T47D (cell line): ENCODE data around the gene CKMT2.
A peak's percentile ranks its signal among the peaks of the same experiment; 100 is the strongest.

Experiments used
- DNase-seq, 2 experiments: peaks; one replicate each; pipeline versions ENCODE4 v3.0.0 to v3.0.0-alpha.2; 2011 to 2012; ENCODE audit warnings: low read depth in 1 of 2, low spot score in 1 of 2
- JUND ChIP-seq: IDR thresholded peaks from 2 replicates; pipeline ENCODE4 v1.6.1; 2012; ENCODE audit warnings: low read depth
- in situ Hi-C: cut with HindIII; loops from 2 replicates; pipeline ENCODE4 v1.10.0; 2016; ENCODE audit warnings: low sequenced_read_pairs, low pct_unique_long_range_greater_than_20kb

The CKMT2 gene

DNA sequence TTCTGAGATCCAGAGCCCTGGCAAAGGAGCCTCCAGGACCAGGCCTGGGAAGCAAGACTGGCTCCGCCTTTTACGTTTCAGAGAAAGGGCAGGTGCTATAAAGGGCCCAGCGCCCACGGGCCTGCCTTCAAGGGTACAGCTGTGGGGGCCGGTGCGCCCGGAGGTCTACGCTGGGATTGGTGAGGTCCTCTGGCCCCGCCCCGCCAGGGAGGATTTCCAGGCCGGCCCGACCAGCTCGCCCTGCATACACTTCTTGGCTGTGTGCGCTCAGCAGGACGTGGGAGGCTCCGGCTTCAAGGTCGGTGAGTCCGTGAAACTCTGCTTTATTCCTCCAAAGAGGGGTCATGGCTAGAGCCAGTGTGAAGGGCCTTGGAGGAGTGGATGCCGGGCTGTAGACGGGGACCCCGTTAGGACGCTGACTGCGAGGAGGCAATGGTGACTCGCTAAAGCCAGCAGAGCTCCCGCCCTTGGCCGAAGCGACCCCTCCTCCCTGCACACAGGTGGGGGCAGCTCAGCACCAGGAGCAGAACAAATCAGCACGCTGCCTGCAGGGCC lies at the start of gene CKMT2:
Gene CKMT2, plus strand, starts transcription at position 243 of the 555 bp plus-strand sequence. CDS start 17,811 bp downstream, outside the sequence.
- in situ Hi-C loops: no loop called here
- no peak for TF ChIP-seq JUND

DNA sequence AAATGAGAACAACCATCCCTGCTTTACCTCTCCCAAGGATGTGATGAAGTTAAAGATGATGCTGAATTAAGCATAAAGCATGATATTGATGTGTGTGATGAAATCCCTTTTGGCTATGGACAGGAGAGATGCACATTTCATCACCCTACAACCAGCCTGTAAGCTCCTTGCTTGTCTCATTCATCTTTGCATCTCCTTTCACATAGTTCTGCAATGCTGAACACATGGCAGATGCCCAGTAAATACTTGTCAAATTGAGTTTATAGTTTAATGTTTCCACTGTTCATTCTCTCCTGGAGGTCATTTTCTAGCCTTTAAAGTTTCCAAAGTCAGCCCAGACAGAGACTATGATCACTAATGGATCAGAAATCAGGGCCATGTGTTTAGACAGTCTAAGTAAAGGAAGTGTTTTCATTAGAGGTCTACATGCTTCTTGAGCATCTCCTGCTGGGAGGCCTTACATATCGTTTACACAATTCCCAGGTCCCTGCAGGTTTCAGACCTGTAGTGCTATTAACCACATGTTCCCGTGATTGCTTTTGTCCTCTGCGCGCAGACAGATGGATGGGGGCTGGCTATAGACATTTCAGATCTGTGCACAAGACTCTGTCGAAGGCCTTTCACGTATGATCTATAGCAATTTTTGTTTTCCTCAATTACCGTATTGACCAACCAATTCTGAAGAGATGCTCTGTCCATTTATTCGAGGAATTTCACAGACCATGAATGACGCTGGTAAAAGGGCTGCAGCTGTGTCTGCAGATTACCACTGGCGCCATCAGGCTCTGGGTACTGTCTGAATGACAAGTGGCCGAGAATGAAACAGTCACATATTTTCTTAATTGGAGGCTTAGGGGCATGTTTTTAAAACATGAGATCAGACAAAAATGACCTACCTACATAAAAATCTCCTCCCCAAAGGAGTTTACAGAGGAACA lies 49.0 kb upstream of the CKMT2 start:
- no peak for TF ChIP-seq JUND
- no peak for DNase-seq
- in situ Hi-C loops: no loop called here

More for the DNA sequence above, at the start of gene CKMT2:
- peak; percentile 67 to 83 for DNase-seq

DNA sequence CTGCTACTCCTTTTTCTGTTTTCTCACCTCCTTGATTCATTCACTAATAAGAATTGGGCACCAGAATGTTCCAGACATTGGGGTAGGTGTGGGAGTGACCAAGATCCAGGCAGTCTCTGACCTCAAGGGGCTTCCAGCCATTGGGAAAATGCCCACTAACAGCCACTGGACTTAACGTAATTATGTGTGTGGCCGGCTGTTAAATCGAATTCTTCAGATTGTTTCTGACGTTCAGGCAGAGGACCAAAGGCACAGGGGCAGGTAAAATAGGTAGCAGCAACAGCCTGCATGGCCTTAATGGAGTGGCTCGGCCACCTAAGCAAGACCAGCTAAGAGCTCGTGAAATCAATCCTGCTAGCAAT lies 48.4 kb upstream of the CKMT2 start:
- in situ Hi-C loops: no loop called here

DNA sequence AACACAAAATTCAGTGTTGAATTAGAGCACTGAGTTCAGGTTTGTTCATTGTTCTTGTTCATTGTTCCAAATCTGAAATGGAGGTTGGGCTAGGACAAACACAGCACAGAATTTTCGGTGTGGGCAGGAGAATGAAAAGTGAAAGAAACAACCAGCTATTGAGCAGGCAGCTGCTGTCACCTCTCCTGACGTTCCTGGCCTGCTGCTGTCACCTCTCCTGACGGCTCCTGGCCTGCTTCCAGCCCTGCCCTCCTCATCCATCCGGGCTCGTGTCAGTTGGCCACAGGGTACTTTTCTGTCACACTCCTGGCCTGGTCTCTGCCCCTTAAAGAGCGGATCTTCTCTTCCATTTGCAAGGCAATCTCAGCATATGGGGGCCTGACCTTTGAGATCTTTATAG lies 45.2 kb upstream of the CKMT2 start:
- in situ Hi-C loops: no loop called here
- peak in 1 of 2 experiments; percentile 12 for DNase-seq
- no peak for TF ChIP-seq JUND

More for the DNA sequence above, 48.4 kb upstream of the CKMT2 start:
- DNase-seq: no peak
- no peak for TF ChIP-seq JUND

DNA sequence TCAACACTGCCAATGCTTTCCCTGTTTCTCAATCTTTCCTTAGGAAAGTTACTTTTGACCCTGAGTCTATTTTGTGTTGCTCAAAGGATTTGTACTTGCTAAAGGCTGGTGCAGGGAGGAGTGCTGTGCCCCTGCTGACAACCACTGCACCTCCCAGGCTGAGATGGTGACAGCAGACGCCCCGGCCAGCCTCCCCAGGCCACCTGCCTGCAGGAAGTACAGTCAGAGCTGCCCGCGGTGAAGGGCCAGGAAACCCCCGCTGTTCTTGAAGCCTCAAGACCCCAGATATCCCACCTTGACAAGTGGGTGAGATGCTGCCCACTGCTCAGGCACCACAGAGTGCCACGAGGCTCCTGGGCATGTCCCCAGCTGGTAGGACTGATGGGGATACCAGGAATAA lies 44.2 kb upstream of the CKMT2 start:
- DNase-seq: no peak
- TF ChIP-seq JUND: no peak
- in situ Hi-C loops: no loop called here

DNA sequence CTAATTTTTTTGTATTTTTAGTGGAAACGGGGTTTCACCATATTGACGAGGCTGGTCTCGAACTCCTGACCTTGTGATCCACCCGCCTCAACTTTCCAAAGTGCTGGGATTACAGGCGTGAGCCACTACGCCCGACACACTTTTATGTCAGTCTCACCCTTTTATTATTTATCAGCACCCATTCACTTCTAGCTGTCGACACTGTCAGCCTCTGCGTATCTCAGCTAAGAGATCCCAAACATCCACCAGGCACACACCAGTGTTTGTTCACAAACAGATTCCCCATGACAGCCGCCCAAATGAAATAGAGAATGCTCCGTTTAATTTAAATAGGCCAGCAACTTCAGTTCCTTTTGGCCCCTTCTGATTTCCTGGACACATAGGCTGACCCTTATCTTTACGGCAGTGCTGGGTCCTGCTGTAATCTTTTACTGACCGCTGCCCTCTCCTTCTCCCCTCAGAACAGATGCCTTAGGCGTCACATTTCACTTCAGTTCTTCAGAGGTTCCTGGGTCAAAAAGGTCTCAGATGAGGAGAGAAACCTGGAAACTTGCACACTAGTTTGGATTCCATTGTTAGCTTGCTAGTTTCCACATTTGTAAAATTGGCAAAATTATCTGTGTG lies 43.1 kb upstream of the CKMT2 start:
- no peak for DNase-seq
- in situ Hi-C loops: no loop called here
- no peak for TF ChIP-seq JUND

DNA sequence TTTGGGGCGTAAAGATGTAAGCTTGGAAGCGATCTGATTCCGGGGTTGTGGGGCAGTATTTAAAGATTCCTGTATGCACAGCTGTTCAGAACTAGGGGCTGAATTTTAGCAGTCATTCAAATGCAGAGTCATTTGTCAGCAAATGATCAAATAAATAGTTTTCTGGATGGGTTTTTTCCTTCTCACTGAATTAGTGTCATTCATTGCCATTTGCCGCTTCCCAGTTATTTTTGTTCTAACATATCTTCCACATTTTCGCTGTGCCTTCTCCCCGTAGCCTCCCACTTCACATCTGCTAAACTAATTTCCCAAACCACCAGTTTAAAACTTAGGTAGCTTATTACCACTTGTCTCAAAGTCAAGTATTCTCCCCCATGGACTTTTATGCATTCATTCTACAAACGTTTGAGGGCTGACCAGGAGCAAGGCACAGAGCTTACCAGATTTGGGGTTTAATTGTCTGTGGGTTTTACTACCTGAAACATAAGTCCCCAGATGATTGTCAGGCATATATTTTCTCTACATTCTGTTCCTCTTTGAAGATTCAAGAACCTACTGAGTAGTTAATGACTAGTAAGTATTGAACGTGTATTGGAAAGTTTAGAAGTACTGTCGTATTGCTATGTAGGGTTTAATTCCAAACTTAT lies 41.3 kb upstream of the CKMT2 start:
- in situ Hi-C loops: no loop called here
- no peak for TF ChIP-seq JUND
- DNase-seq: no peak

DNA sequence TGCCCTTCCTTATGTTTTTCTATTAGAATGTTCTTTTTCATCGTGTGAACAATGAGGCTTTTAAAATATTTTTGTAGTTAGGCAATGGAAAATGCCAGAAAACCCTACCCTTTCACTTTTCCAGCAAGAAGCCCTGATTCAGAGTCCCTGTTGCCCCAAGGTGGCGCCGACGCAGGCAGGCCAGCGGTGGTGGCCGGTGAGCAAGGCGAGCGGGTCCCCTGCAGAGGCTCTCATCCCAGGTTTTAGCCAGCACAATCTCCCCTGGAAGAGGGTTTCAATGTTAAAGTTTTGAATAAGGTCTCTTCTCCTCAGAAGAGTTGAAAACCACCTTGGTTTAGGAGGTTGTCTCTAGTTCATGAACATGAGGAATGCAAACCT lies 40.8 kb upstream of the CKMT2 start:
- DNase-seq: no peak
- no peak for TF ChIP-seq JUND
- in situ Hi-C loops: no loop called here

DNA sequence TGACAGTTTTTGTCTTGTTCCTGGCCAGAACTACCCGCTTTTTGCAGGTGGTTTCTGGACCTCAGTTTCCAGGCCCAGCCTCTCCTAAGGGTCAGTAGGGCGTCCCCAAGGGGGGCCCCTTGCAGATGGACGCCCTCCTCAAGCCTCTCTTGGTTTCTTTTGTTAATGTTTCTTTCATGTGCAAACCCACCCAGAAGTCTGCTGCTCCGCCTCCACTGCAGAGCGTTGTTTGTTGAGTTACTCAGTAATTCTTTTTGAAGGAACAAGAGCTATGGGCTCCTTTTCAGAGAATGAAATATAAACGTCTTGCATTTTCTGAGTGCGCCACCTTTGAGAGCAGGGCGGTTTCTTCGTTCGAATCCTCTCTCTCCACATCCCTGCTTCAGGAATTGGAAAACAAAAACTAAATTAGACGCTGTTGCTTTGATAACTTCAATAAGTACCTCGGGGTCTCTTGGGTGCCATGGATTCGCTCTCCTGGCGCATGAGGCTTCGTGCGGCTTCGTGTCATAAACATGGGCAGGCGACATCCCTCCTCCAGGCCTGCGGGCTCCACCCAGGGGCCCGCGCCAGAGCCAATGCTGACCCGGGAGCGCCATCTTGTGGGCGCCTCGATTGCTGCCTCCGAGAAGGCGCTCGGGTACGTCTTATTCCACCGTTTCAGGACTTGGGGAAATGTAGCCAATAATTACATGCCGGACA lies 38.3 kb upstream of the CKMT2 start:
- TF ChIP-seq JUND: no peak
- peak; percentile 85 to 86 for DNase-seq
- in situ Hi-C loops: no loop called here

DNA sequence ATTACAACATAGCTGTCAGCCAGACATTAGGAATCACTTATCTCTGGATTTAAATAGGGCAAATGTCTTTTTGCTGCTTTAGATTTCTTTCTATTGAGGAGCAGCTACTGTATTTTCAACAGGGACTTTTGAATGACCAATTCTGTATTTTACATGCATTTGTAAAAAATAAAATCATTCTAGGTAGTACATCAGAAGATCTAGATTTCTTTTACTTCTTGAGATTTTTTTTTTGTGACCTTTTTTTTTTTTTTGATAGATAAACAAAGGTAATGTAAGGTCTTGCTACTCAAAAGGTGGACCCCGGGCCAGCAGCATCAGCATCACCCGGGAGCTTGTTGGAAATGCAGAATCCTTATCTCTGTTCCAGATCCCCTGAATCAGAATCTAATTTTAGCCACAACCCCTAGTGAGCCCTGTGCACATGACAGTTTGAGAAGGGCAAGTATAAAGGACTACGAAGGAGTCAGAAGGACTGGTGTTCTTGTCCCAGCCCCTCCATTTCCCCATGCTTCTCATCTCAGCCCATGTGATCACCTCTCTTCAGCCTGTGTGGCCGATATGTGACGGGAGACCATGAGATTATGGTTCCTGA lies 37.7 kb upstream of the CKMT2 start:
- TF ChIP-seq JUND: no peak
- DNase-seq: no peak
- in situ Hi-C loops: no loop called here

DNA sequence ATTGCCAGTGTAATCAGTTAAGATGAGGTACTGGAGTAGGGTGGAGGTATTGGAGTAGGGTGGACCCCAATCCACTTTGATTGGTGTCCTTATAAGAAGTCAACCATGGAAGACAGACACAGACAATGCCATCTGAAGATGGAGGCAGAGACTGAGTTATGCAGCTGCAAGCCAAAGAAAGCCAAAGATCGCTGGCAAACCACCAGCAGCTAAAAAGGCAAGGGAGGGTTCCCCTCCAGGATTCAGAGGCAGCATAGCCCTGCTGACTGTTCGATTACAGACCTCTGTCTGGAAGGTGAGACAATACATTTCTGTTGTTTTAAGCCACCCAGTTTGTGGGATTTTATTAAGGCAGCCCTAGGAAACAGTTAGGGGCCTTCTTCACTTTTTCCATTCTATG lies 30.5 kb upstream of the CKMT2 start:
- in situ Hi-C loops: no loop called here
- DNase-seq: no peak
- TF ChIP-seq JUND: no peak

DNA sequence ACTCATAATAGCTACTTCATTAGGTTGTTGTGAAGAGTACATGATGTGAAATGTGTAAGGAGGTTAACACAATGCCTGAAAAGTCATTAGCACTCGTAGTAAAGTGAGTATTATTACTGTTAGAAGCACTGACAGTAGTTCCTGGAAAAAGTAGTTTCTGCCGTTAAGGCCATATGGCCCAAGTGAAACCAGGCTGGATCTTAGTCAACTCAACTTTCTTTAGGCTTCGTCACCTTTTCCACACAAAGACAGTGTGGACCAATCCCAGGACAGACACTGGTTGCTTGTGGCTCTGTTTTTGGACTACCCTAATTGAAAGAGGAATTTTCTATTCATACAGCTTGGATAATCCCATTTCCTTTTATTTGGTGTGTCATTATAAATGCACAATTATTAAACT lies 29.4 kb upstream of the CKMT2 start:
- no peak for DNase-seq
- in situ Hi-C loops: no loop called here

More for the DNA sequence above, 29.4 kb upstream of the CKMT2 start:
- no peak for TF ChIP-seq JUND
